IPS-15b (cell line): Measurements from ENCODE around the gene LRRC18.

Source experiments
- H3K27me3 ChIP-seq: one replicate; pipeline ENCODE4 v1.6.1; 2013; ENCODE audit warnings: low read length; ENCODE audit not compliant: control insufficient read depth, insufficient read depth
- H3K36me3 ChIP-seq: one replicate; pipeline ENCODE4 v1.6.1; 2013; ENCODE audit warnings: low read length; ENCODE audit not compliant: control insufficient read depth, insufficient read depth
- H3K4me1 ChIP-seq: one replicate; pipeline ENCODE4 v1.6.1; 2013; ENCODE audit warnings: mild to moderate bottlenecking, low read length; ENCODE audit not compliant: control insufficient read depth, insufficient read depth
- H3K4me3 ChIP-seq: one replicate; pipeline ENCODE4 v1.5.1; 2013; ENCODE audit warnings: low read depth, low read length
- H3K9ac ChIP-seq: one replicate; pipeline ENCODE4 v1.6.1; 2013; ENCODE audit warnings: low read depth, mild to moderate bottlenecking, low read length
- H3K9me3 ChIP-seq: one replicate; pipeline ENCODE4 v1.6.1; 2013; ENCODE audit warnings: mild to moderate bottlenecking, low read length; ENCODE audit not compliant: control insufficient read depth, insufficient read depth

LRRC18 gene

GRCh38 chr10:48944171-48944570, 4.5 kb upstream of the LRRC18 start:
- Histone ChIP-seq H3K36me3 (no peaks in the 10 kb centered on the region), H3K27me3 (no peaks in the 10 kb centered on the region), H3K9ac (no peak overlapping the region), H3K9me3 (no peaks in the 10 kb centered on the region), H3K4me1 (no peaks in the 10 kb centered on the region), H3K4me3 (no peak overlapping the region)

GRCh38 chr10:48943096-48943495, 3.5 kb upstream of the LRRC18 start:
- H3K9ac ChIP-seq: no peak overlapping the region
- no peaks in the 10 kb centered on the region for H3K27me3 ChIP-seq
- H3K36me3 ChIP-seq: no peaks in the 10 kb centered on the region
- H3K4me3 ChIP-seq: no peak overlapping the region
- H3K9me3 ChIP-seq: no peaks in the 10 kb centered on the region
- H3K4me1 ChIP-seq: no peaks in the 10 kb centered on the region

GRCh38 chr10:48941427-48942075, 1.9 kb upstream of the LRRC18 start:
- Histone ChIP-seq H3K9ac (no peak overlapping the region), H3K27me3 (no peaks in the 10 kb centered on the region), H3K4me3 (no peak overlapping the region), H3K4me1 (no peaks in the 10 kb centered on the region), H3K9me3 (no peaks in the 10 kb centered on the region), H3K36me3 (no peaks in the 10 kb centered on the region)

GRCh38 chr10:48940958-48941357, 1.3 kb upstream of the LRRC18 start:
- no peaks in the 10 kb centered on the region for H3K9me3 ChIP-seq
- no peaks in the 10 kb centered on the region for H3K36me3 ChIP-seq
- H3K4me1 ChIP-seq: no peaks in the 10 kb centered on the region
- no peaks in the 10 kb centered on the region for H3K27me3 ChIP-seq
- H3K9ac ChIP-seq: no peak overlapping the region
- H3K4me3 ChIP-seq: no peak overlapping the region

GRCh38 chr10:48940372-48940771, 732 bp upstream of the LRRC18 start:
- H3K9ac ChIP-seq: no peak overlapping the region
- no peaks in the 10 kb centered on the region for H3K36me3 ChIP-seq
- H3K9me3 ChIP-seq: no peaks in the 10 kb centered on the region
- no peak overlapping the region for H3K4me3 ChIP-seq
- H3K4me1 ChIP-seq: no peaks in the 10 kb centered on the region
- H3K27me3 ChIP-seq: no peaks in the 10 kb centered on the region

GRCh38 chr10:48938990-48939536, 577 bp downstream of the LRRC18 start:
- Histone ChIP-seq H3K9ac (no peak overlapping the region), H3K36me3 (no peaks in the 10 kb centered on the region), H3K27me3 (no peaks in the 10 kb centered on the region), H3K9me3 (no peaks in the 10 kb centered on the region), H3K4me3 (no peak overlapping the region), H3K4me1 (no peaks in the 10 kb centered on the region)

- no peaks in the 10 kb centered on the region for H3K36me3 ChIP-seq
- no peak overlapping the region for H3K4me3 ChIP-seq
- H3K4me1 ChIP-seq: no peaks in the 10 kb centered on the region
- H3K27me3 ChIP-seq: no peaks in the 10 kb centered on the region
- no peak overlapping the region for H3K9ac ChIP-seq
- no peaks in the 10 kb centered on the region for H3K9me3 ChIP-seq
Observed at GRCh38 chr10:48938281-48938680, 1.4 kb downstream of the LRRC18 start.

GRCh38 chr10:48937796-48938195, 1.8 kb downstream of the LRRC18 start:
- H3K4me3 ChIP-seq: no peak overlapping the region
- no peak overlapping the region for H3K9ac ChIP-seq
- no peaks in the 10 kb centered on the region for H3K9me3 ChIP-seq
- no peaks in the 10 kb centered on the region for H3K4me1 ChIP-seq
- H3K27me3 ChIP-seq: no peaks in the 10 kb centered on the region
- no peaks in the 10 kb centered on the region for H3K36me3 ChIP-seq

GRCh38 chr10:48935577-48935976, 4.1 kb downstream of the LRRC18 start:
- Histone ChIP-seq H3K9ac (no peak overlapping the region), H3K4me3 (no peak overlapping the region), H3K4me1 (peaks cover 2% of the 10 kb centered on the region), H3K9me3 (no peaks in the 10 kb centered on the region), H3K36me3 (no peaks in the 10 kb centered on the region), H3K27me3 (no peaks in the 10 kb centered on the region)

- Histone ChIP-seq H3K4me1 (peaks cover 2% of the 10 kb centered on the region), H3K9ac (no peak overlapping the region), H3K36me3 (no peaks in the 10 kb centered on the region), H3K27me3 (no peaks in the 10 kb centered on the region), H3K4me3 (no peak overlapping the region), H3K9me3 (no peaks in the 10 kb centered on the region)
Observed at GRCh38 chr10:48934672-48935501, 4.8 kb downstream of the LRRC18 start.

GRCh38 chr10:48932831-48933664, 6.6 kb downstream of the LRRC18 start:
- no peaks in the 10 kb centered on the region for H3K27me3 ChIP-seq

More at GRCh38 chr10:48932831-48933664, 6.6 kb downstream of the LRRC18 start:
- Histone ChIP-seq H3K9me3 (no peaks in the 10 kb centered on the region), H3K4me1 (peaks cover 2% of the 10 kb centered on the region), H3K36me3 (no peaks in the 10 kb centered on the region), H3K9ac (no peak overlapping the region), H3K4me3 (no peak overlapping the region)
